Gastrocnemius medialis (tissue), 4 donors: ENCODE measurements around the gene KLHL28.

Experiments used
- CTCF ChIP-seq, 5 experiments: fragments of 450-650 bp in 3 of 5; fragments of 200-600 bp in 2 of 5; sonication (generic) in 2 of 5; IDR thresholded peaks in 4 of 5; conservative IDR thresholded peaks in 1 of 5; 1 replicate in 4 of 5; 2 replicates in 1 of 5; pipeline ENCODE4 v1.5.1; 2016 to 2019; ENCODE audit warnings: antibody characterized with exemption in 5 of 5, mild to moderate bottlenecking in 3 of 5, moderate library complexity in 3 of 5
- POLR2A ChIP-seq, 2 donors: fragments of 450-650 bp; IDR thresholded peaks; one replicate each; pipeline ENCODE4 v1.6.1; 2017; ENCODE audit warnings: antibody characterized with exemption in 2 of 2, mild to moderate bottlenecking in 2 of 2, moderate library complexity in 2 of 2

- TF ChIP-seq CTCF (IDR thresholded peaks at IDR 0.05 in 4 of 5, conservative IDR thresholded peaks at IDR 0.05 in 1 of 5) (no peak), POLR2A (IDR thresholded peaks at IDR 0.05) (no peak)
Measured at GRCh38 chr14:44968714-44969113, 7.0 kb upstream of the KLHL28 start.
